Upper lobe of left lung (tissue), 6 donors: ENCODE results near the gene EPHB1. TPM values are rescaled to one million over a fixed set of nuclear protein-coding genes. Genes with fewer than 3 reads are reported as not detected.

Source experiments
- ATAC-seq, 2 donors: fragments of 200-7000 bp; cut with Tn5 transposase; one replicate each; pipeline ENCODE4 v1.9.1; 2022; ENCODE audit warnings: mild to moderate bottlenecking in 2 of 2, moderate library complexity in 2 of 2; ENCODE audit not compliant: low FRiP score in 2 of 2
- DNase-seq, 2 donors: peaks; one replicate each; pipeline ENCODE4 v3.0.0-alpha.2; 2019 to 2020
- H3K27ac ChIP-seq, 4 donors: fragments of 200-600 bp; sonication (generic); one replicate each; pipeline ENCODE4 v1.5.1; 2016 to 2019
- H3K27me3 ChIP-seq, 4 donors: fragments of 200-600 bp; sonication (generic); one replicate each; pipeline ENCODE4 v1.5.1; 2017 to 2019
- H3K36me3 ChIP-seq, 4 donors: fragments of 200-600 bp; sonication (generic); one replicate each; pipeline ENCODE4 v1.5.1; 2016 to 2019
- H3K4me1 ChIP-seq, 4 donors: fragments of 200-600 bp; sonication (generic); one replicate each; pipeline ENCODE4 v1.5.1; 2018 to 2019
- H3K4me3 ChIP-seq, 4 donors: fragments of 200-600 bp; sonication (generic); one replicate each; pipeline ENCODE4 v1.5.1; 2017 to 2019; ENCODE audit warnings: mild to moderate bottlenecking in 2 of 4, moderate library complexity in 1 of 4
- H3K9me3 ChIP-seq, 4 donors: fragments of 200-600 bp; sonication (generic); one replicate each; pipeline ENCODE4 v1.5.1; 2018 to 2019
- EP300 ChIP-seq, 4 donors: sonication (generic); formaldehyde crosslinking; IDR thresholded peaks; one replicate each; pipeline ENCODE4 v1.5.1; 2017; ENCODE audit warnings: antibody characterized with exemption in 4 of 4, control low read depth in 2 of 4
- POLR2A ChIP-seq, 4 donors: fragments of 450-650 bp; IDR thresholded peaks; one replicate each; pipeline ENCODE4 v1.5.1; 2016 to 2017; ENCODE audit warnings: antibody characterized with exemption in 4 of 4, mild to moderate bottlenecking in 2 of 4
- POLR2AphosphoS5 ChIP-seq, 2 donors: sonication (generic); formaldehyde crosslinking; IDR thresholded peaks; one replicate each; pipeline ENCODE4 v1.5.1; 2017; ENCODE audit warnings: antibody characterized with exemption in 2 of 2
- WGBS, 2 donors: methylation state at CpG; one replicate each; pipeline ENCODE4 v1.1.5; 2017 to 2018; 5-methylcytosine and 5-hydroxymethylcytosine counted together
- total RNA-seq, 6 donors: library from RNA; depleted of rRNA in 4 of 6; stranded (reverse); fragments of >200 nt in 4 of 6; gene quantifications; one replicate each; pipeline versions ENCODE4 v1.1.0 to v1.2.1, GENCODE V29; 2016 to 2021
- TF ChIP-seq, protein P1 (sequence below), 6 experiments: fragments of 450-650 bp in 4 of 6; fragments of 200-600 bp in 2 of 6; sonication (generic) in 2 of 6; IDR thresholded peaks; one replicate each; pipeline ENCODE4 v1.5.1; 2016 to 2019; ENCODE audit warnings: antibody characterized with exemption in 6 of 6
- donor health status: DM: no; HTN: no; CAD: no; lungs with moderate emphysema.
- donor health status: DM: no; HTN: yes; CAD: no; lungs with severe emphysema.

EPHB1 gene
- total RNA-seq, 6 donors from 2014 or later: 1.3 to 14.6 (median 2.4) TPM; not detected in 1

DNA sequence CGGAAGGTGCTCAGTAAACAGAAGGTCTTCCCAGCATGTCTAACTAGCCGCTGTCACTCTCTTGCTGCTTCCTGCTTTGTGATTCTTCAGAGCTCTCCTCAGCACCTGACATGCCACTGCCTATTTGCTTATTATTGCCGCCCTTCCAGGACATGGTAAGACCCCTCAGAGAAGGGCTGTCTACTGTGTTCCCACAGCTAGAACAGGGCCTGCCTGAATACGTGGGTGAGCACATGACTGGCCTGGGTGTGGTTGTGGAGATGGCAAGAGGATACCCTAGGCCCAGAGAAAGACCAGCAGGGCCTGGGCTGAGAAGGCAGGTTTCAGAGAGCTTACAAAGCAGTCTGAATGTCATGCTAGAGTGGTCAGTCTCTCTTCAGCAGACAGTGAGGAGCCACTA, 2.4 kb upstream of the EPHB1 start:
- Histone ChIP-seq H3K9me3 (no peaks in the 10 kb centered on the region), H3K27me3 (peaks cover 0 to 23% (median 12%) of the 10 kb centered on the region in 4 donors), H3K36me3 (no peaks in the 10 kb centered on the region), H3K4me3 (no peak overlapping the region), H3K4me1 (peaks cover 17 to 31% (median 21%) of the 10 kb centered on the region in 4 donors), H3K27ac (no peak overlapping the region)
- WGBS, 2 donors: 79 to 89% methylated on average over 4 of the region's 4 CpGs
- ATAC-seq (no peak), DNase-seq (no peak)
- TF ChIP-seq, protein P1, sequence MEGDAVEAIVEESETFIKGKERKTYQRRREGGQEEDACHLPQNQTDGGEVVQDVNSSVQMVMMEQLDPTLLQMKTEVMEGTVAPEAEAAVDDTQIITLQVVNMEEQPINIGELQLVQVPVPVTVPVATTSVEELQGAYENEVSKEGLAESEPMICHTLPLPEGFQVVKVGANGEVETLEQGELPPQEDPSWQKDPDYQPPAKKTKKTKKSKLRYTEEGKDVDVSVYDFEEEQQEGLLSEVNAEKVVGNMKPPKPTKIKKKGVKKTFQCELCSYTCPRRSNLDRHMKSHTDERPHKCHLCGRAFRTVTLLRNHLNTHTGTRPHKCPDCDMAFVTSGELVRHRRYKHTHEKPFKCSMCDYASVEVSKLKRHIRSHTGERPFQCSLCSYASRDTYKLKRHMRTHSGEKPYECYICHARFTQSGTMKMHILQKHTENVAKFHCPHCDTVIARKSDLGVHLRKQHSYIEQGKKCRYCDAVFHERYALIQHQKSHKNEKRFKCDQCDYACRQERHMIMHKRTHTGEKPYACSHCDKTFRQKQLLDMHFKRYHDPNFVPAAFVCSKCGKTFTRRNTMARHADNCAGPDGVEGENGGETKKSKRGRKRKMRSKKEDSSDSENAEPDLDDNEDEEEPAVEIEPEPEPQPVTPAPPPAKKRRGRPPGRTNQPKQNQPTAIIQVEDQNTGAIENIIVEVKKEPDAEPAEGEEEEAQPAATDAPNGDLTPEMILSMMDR (IDR thresholded peaks at IDR 0.05): no peak
- TF ChIP-seq POLR2A (IDR thresholded peaks at IDR 0.05) (no peak), POLR2AphosphoS5 (IDR thresholded peaks at IDR 0.05) (no peak), EP300 (IDR thresholded peaks at IDR 0.05) (no peak)

DNA sequence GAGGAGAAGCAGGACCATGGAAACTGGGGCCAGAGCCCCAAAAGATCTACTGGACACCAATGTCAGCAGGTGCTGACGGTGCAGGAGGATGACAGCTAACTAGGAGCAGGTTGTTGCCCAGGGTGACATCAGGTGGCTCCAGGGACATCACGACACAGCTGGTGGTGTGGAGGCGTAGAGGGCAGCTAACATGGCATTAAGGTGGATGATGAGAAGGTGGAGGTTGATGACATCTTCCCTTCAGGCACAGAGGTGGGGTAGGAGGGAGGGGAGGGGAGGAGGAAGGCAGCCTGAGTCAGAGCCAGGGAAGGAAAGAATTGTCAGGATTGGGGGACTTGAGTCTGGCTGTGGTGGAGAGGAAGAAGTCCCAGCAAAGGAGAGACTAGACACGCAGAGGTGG, 1.5 kb upstream of the EPHB1 start:
- peaks cover 17 to 31% (median 21%) of the 10 kb centered on the region in 4 donors for H3K4me1 ChIP-seq
- H3K36me3 ChIP-seq: no peaks in the 10 kb centered on the region
- no peak for DNase-seq
- TF ChIP-seq, protein P1 (IDR thresholded peaks at IDR 0.05): no peak
- no peak for TF ChIP-seq POLR2AphosphoS5 (IDR thresholded peaks at IDR 0.05)
- no peak for TF ChIP-seq EP300 (IDR thresholded peaks at IDR 0.05)
- no peak for TF ChIP-seq POLR2A (IDR thresholded peaks at IDR 0.05)
- H3K4me3 ChIP-seq: no peak overlapping the region
- ATAC-seq: no peak
- H3K27me3 ChIP-seq: peaks cover 0 to 23% (median 12%) of the 10 kb centered on the region in 4 donors
- WGBS, 2 donors: 82 to 86% methylated on average over 4 of the region's 4 CpGs
- H3K9me3 ChIP-seq: no peaks in the 10 kb centered on the region
- H3K27ac ChIP-seq: no peak overlapping the region

DNA sequence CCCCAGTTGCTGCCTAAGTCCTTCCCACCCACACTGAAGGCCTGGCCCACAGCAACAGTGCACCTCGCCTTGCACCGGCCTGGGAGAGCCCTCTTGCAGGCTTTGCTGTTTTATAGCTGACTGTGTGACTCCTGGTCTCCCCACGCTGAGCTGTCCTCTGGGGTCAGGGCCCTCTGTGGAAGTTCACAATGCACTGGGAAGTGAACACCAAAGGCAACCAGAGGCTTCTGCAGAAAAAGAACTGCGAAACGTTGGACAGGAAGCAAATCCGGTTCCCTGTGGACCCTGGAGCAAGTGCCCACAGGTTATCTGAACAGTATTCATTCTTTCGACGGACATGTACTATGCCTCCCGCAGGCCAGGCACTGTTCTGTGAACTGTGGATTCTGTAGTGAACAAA, 737 bp upstream of the EPHB1 start:
- H3K9me3 ChIP-seq: no peaks in the 10 kb centered on the region
- 65 to 75% methylated on average over 6 to 9 of the region's 9 CpGs for WGBS, 2 donors
- no peak overlapping the region for H3K4me3 ChIP-seq
- H3K4me1 ChIP-seq: peaks cover 17 to 31% (median 21%) of the 10 kb centered on the region in 4 donors
- TF ChIP-seq EP300 (IDR thresholded peaks at IDR 0.05) (no peak), POLR2A (IDR thresholded peaks at IDR 0.05) (no peak), POLR2AphosphoS5 (IDR thresholded peaks at IDR 0.05) (no peak)
- TF ChIP-seq, protein P1 (IDR thresholded peaks at IDR 0.05): no peak
- H3K27me3 ChIP-seq: peaks cover 0 to 23% (median 12%) of the 10 kb centered on the region in 4 donors
- H3K27ac ChIP-seq: no peak overlapping the region
- DNase-seq (peak in 1 of 2 donors; percentile 6), ATAC-seq (no peak)
- H3K36me3 ChIP-seq: no peaks in the 10 kb centered on the region

DNA sequence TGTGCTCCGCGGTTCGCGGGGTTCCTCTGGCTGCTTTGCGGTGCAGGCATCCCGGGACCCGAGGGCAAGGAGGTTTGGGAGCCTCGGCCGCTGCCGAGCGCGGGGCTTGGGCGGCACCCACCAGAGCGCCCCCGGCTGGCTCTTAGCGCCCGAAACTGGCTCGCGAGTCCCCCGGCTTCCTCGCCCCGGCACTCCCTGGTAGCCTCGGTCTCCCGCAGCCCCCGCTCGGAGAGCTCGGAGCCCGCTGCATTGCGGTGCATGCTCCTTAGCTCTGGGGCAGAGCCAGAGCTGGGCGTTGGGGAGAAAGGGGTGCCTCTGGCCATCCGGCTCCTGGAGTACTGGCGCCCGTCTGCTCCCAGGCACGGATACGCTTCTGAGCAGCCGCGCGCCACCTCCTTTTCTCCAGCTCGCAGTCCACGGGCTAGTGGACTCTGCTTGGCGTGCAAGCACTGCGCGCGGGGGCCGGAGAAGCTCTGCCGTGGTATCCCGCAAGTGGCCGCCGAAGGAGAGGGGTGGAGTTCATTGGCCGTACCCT, 753 bp downstream of the EPHB1 start:
- Histone ChIP-seq H3K4me3 (peak overlapping the region in 3 of 4 donors; percentile 42 to 54 (median 51)), H3K9me3 (no peaks in the 10 kb centered on the region), H3K36me3 (no peaks in the 10 kb centered on the region), H3K27me3 (peaks cover 0 to 23% (median 12%) of the 10 kb centered on the region in 4 donors), H3K4me1 (peaks cover 17 to 31% (median 21%) of the 10 kb centered on the region in 4 donors), H3K27ac (no peak overlapping the region)
- TF ChIP-seq POLR2A (IDR thresholded peaks at IDR 0.05): no peak
- TF ChIP-seq POLR2AphosphoS5 (IDR thresholded peaks at IDR 0.05): no peak
- TF ChIP-seq, protein P1 (IDR thresholded peaks at IDR 0.05): no peak
- TF ChIP-seq EP300 (IDR thresholded peaks at IDR 0.05): no peak
- DNase-seq: no peak
- peak in 1 of 2 donors; percentile 1 for ATAC-seq
- 0% methylated on average over 15 of the region's 50 CpGs; no CpG with 5 or more reads in 1 of the 2 donors for WGBS, 2 donors
